ENCODE measurements around the gene OR11H6.

DNA sequence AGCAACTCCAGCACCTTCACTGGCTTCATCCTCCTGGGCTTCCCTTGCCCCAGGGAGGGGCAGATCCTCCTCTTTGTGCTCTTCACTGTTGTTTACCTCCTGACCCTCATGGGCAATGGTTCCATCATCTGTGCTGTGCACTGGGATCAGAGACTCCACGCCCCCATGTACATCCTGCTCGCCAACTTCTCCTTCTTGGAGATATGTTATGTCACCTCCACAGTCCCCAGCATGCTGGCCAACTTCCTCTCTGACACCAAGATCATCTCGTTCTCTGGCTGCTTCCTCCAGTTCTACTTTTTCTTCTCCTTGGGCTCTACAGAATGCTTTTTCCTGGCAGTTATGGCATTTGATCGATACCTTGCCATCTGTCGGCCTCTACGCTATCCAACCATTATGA is 26.1 kb upstream of the OR11H6 start:
- TF ChIP-seq, protein P1, sequence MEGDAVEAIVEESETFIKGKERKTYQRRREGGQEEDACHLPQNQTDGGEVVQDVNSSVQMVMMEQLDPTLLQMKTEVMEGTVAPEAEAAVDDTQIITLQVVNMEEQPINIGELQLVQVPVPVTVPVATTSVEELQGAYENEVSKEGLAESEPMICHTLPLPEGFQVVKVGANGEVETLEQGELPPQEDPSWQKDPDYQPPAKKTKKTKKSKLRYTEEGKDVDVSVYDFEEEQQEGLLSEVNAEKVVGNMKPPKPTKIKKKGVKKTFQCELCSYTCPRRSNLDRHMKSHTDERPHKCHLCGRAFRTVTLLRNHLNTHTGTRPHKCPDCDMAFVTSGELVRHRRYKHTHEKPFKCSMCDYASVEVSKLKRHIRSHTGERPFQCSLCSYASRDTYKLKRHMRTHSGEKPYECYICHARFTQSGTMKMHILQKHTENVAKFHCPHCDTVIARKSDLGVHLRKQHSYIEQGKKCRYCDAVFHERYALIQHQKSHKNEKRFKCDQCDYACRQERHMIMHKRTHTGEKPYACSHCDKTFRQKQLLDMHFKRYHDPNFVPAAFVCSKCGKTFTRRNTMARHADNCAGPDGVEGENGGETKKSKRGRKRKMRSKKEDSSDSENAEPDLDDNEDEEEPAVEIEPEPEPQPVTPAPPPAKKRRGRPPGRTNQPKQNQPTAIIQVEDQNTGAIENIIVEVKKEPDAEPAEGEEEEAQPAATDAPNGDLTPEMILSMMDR (IDR thresholded peaks at IDR 0.05): no peak
- no peak for TF ChIP-seq POLR2A (IDR thresholded peaks at IDR 0.05)
